ENCODE data around the gene OR11H7. TPM values are rescaled to one million over a fixed set of nuclear protein-coding genes. Genes with fewer than 3 reads are reported as not detected.
"Not testable (repeated sequence)": the region's sequence is repeated elsewhere in the genome, so short reads cannot be mapped to it uniquely, and the experiment has no call there.

OR11H7 gene
- total RNA-seq, 4 donors from 2014 or later = not detected

GRCh38 chr14:20223410-20223809, 5.4 kb upstream of the OR11H7 start, which contains the start of gene OR11H6:
Gene OR11H6 (plus strand): TSS chr14:20223710. CDS start chr14:20223710, 0 bp downstream.
- Histone ChIP-seq H3K9me3 (no peaks in the 10 kb centered on the region), H3K4me3 (no peak within 1 kb of the TSS), H3K27ac (no peak within 1 kb of the TSS), H3K36me3 (no peaks in the 10 kb centered on the region), H3K27me3 (no peaks in the 10 kb centered on the region), H3K4me1 (no peaks in the 10 kb centered on the region)
- DNase-seq = no peak
- TF ChIP-seq CTCF (IDR thresholded peaks at IDR 0.05) = no peak
- no peak for TF ChIP-seq POLR2A (IDR thresholded peaks at IDR 0.05)
- WGBS, 2 donors = 28 to 30% methylated on average over 2 of the region's 2 CpGs
- intact Hi-C loops (cut with DNase I) = no loop called here

GRCh38 chr14:20235415-20235814, 6.6 kb downstream of the OR11H7 start:
- H3K27me3 ChIP-seq; H3K4me1 ChIP-seq; H3K4me3 ChIP-seq; H3K27ac ChIP-seq; H3K9me3 ChIP-seq; H3K36me3 ChIP-seq; intact Hi-C loops (cut with DNase I); DNase-seq: not testable (repeated sequence)
- 85% methylated on average over 2 of the region's 4 CpGs; no CpG with 5 or more reads in 1 of the 2 donors for WGBS, 2 donors

GRCh38 chr14:20247646-20248246, 19.0 kb downstream of the OR11H7 start:
- H3K27ac ChIP-seq = no peak overlapping the region
- intact Hi-C loops (cut with DNase I) = no loop called here
- no peak for TF ChIP-seq CTCF (IDR thresholded peaks at IDR 0.05)
- no peak for TF ChIP-seq POLR2A (IDR thresholded peaks at IDR 0.05)
- DNase-seq = no peak
- H3K4me1 ChIP-seq = no peaks in the 10 kb centered on the region
- H3K36me3 ChIP-seq = no peaks in the 10 kb centered on the region
- WGBS, 2 donors = 61 to 67% methylated on average over 3 of the region's 3 CpGs
- H3K27me3 ChIP-seq = no peaks in the 10 kb centered on the region
- H3K4me3 ChIP-seq = no peak overlapping the region
- peaks cover 0 to 7% (median 0%) of the 10 kb centered on the region in 3 donors for H3K9me3 ChIP-seq

GRCh38 chr14:20262642-20263128, 33.9 kb downstream of the OR11H7 start:
- Histone ChIP-seq H3K36me3 (no peaks in the 10 kb centered on the region), H3K4me1 (no peaks in the 10 kb centered on the region), H3K27ac (no peak overlapping the region), H3K4me3 (no peak overlapping the region), H3K9me3 (no peaks in the 10 kb centered on the region), H3K27me3 (no peaks in the 10 kb centered on the region)
- intact Hi-C loops (cut with DNase I) = no loop called here
- TF ChIP-seq POLR2A (IDR thresholded peaks at IDR 0.05) (no peak), CTCF (IDR thresholded peaks at IDR 0.05) (no peak)
- WGBS, 2 donors = 32 to 40% methylated on average over 3 of the region's 3 CpGs
- DNase-seq = no peak

- H3K36me3 ChIP-seq; H3K4me1 ChIP-seq; H3K4me3 ChIP-seq; H3K9me3 ChIP-seq; H3K27me3 ChIP-seq; H3K27ac ChIP-seq; DNase-seq; intact Hi-C loops (cut with DNase I): not testable (repeated sequence)
- WGBS, 2 donors = 64 to 68% methylated on average over 5 of the region's 5 CpGs
These were observed 35.6 kb downstream of the OR11H7 start for GRCh38 chr14:20264361-20264760.

- 95 to 96% methylated on average over 2 of the region's 2 CpGs for WGBS, 2 donors
- H3K27ac ChIP-seq = no peak overlapping the region
- peaks cover 0 to 5% (median 0%) of the 10 kb centered on the region in 3 donors for H3K9me3 ChIP-seq
- no peaks in the 10 kb centered on the region for H3K36me3 ChIP-seq
- no peaks in the 10 kb centered on the region for H3K4me1 ChIP-seq
- H3K27me3 ChIP-seq = no peaks in the 10 kb centered on the region
- DNase-seq = no peak
- intact Hi-C loops (cut with DNase I) = no loop called here
- no peak for TF ChIP-seq POLR2A (IDR thresholded peaks at IDR 0.05)
- TF ChIP-seq CTCF (IDR thresholded peaks at IDR 0.05) = no peak
- H3K4me3 ChIP-seq = no peak overlapping the region
These were observed 45.3 kb downstream of the OR11H7 start for GRCh38 chr14:20274062-20274461.
